Fibroblast of the conjunctiva (primary cell): ENCODE data around the gene SF3B6.

Experiments
- DNase-seq: peaks from one replicate; pipeline ENCODE4 v3.0.0-alpha.2; 2010; ENCODE audit warnings: low read depth

Gene SF3B6

DNA sequence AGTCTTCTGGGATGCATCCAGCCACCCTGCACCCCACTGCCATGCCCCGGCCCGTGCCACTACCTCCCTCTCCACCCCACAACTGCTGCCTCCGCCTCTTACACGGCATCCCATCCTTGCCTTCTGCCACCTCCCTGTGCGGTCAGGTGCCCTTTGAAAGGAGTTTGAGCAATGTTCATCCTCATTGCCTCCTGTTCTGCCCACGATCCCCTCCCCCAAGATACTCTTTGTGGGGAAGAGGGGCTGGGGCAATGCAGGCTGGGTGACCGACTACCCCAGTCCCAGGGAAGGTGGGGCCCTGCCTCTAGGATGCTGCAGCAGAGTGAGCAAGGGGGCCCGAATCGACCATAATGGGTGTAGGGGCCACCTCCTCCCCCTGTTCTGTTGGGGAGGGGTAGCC is 57.9 kb downstream of the SF3B6 start:
- no peak for DNase-seq

DNA sequence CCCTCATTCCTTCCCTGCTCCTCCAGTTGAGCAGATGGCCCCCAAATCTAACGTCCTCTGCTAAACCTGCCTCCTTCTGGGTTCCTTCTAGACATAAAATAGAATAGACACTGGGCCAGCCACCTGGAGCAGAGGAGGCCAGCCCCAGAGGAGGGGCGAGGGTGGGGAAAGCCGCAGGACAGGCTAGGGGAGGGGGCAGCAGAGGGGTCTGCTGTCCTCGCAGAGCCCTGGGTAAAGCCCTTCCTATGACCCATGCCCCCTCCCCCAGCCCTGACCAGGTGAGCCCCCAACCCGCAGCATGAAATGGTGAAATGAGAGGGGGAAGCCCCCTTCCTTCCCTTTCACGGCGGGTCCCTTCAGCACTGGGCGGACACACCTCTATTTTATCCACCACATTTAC is 58.4 kb downstream of the SF3B6 start:
- no peak for DNase-seq
